HUES48 (cell line): ENCODE data around the gene FBXW11.

Source experiments
- H3K27ac ChIP-seq: one replicate; pipeline ENCODE4 v1.7.0; 2013; ENCODE audit warnings: low read depth, low read length, inconsistent platforms
- H3K27me3 ChIP-seq: 2 replicates; pipeline ENCODE4 v1.6.1; 2013; ENCODE audit warnings: mild to moderate bottlenecking, low read length; ENCODE audit not compliant: control insufficient read depth, insufficient read depth
- H3K36me3 ChIP-seq: 2 replicates; pipeline ENCODE4 v1.6.1; 2013; ENCODE audit warnings: low read length; ENCODE audit not compliant: control insufficient read depth, insufficient read depth
- H3K4me1 ChIP-seq: 2 replicates; pipeline ENCODE4 v1.6.1; 2013; ENCODE audit warnings: mild to moderate bottlenecking, low read length; ENCODE audit not compliant: control insufficient read depth, insufficient read depth
- H3K4me3 ChIP-seq: 2 replicates; pipeline ENCODE4 v1.5.1; 2013; ENCODE audit warnings: mild to moderate bottlenecking, low read depth, low read length
- H3K9ac ChIP-seq: 2 replicates; pipeline ENCODE4 v1.6.1; 2013; ENCODE audit warnings: mild to moderate bottlenecking, low read depth, low read length, moderate library complexity
- H3K9me3 ChIP-seq: 2 replicates; pipeline ENCODE4 v1.6.1; 2013; ENCODE audit warnings: low read length; ENCODE audit not compliant: control insufficient read depth, insufficient read depth

FBXW11 gene

GRCh38 chr5:171840711-171841522 lies 165.5 kb downstream of the FBXW11 start:
- Histone ChIP-seq H3K9me3 (no peaks in the 10 kb centered on the region), H3K27ac (no peak overlapping the region), H3K36me3 (no peaks in the 10 kb centered on the region), H3K27me3 (no peaks in the 10 kb centered on the region), H3K4me1 (no peaks in the 10 kb centered on the region), H3K4me3 (no peak overlapping the region), H3K9ac (no peak overlapping the region)

GRCh38 chr5:171840066-171840465 lies 166.4 kb downstream of the FBXW11 start:
- no peaks in the 10 kb centered on the region for H3K27me3 ChIP-seq
- H3K4me3 ChIP-seq, result no peak overlapping the region
- H3K36me3 ChIP-seq, result no peaks in the 10 kb centered on the region
- H3K27ac ChIP-seq, result no peak overlapping the region
- H3K4me1 ChIP-seq, result no peaks in the 10 kb centered on the region
- H3K9ac ChIP-seq, result no peak overlapping the region
- no peaks in the 10 kb centered on the region for H3K9me3 ChIP-seq

GRCh38 chr5:171839112-171839511 lies 167.3 kb downstream of the FBXW11 start:
- Histone ChIP-seq H3K4me1 (no peaks in the 10 kb centered on the region), H3K9me3 (no peaks in the 10 kb centered on the region), H3K27me3 (no peaks in the 10 kb centered on the region), H3K27ac (no peak overlapping the region), H3K4me3 (no peak overlapping the region), H3K9ac (no peak overlapping the region), H3K36me3 (no peaks in the 10 kb centered on the region)

- no peak overlapping the region for H3K9ac ChIP-seq
- no peaks in the 10 kb centered on the region for H3K4me1 ChIP-seq
- H3K27ac ChIP-seq, result no peak overlapping the region
- no peaks in the 10 kb centered on the region for H3K9me3 ChIP-seq
- no peak overlapping the region for H3K4me3 ChIP-seq
- H3K27me3 ChIP-seq, result no peaks in the 10 kb centered on the region
- H3K36me3 ChIP-seq, result no peaks in the 10 kb centered on the region
Observed at GRCh38 chr5:171838066-171838465, 168.4 kb downstream of the FBXW11 start.

DNA sequence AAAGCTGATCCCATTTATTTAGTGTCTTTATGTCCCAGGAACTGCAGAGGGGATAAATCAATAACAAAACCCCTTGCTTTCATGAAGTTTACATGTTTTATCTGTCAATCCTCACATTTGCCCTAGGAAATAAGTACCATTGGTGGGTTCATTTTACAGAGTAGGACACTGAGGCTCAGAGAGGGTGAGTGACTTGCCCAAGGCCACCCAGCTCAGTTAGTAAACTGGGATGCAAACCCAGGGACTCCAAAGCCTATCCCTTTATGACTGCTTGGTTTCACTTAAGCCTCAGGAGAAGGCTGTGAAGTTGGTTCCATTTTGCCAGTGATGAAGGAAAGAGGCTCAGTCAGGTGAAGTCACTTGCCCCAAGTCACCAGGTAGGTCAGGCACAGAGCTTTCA lies 168.9 kb downstream of the FBXW11 start:
- no peak overlapping the region for H3K9ac ChIP-seq
- H3K4me3 ChIP-seq, result no peak overlapping the region
- H3K27ac ChIP-seq, result no peak overlapping the region
- no peaks in the 10 kb centered on the region for H3K9me3 ChIP-seq
- no peaks in the 10 kb centered on the region for H3K27me3 ChIP-seq
- no peaks in the 10 kb centered on the region for H3K4me1 ChIP-seq
- no peaks in the 10 kb centered on the region for H3K36me3 ChIP-seq

GRCh38 chr5:171835066-171835465 lies 171.4 kb downstream of the FBXW11 start:
- H3K9ac ChIP-seq, result no peak overlapping the region
- peak overlapping the region; percentile 8 for H3K27ac ChIP-seq
- H3K4me3 ChIP-seq, result no peak overlapping the region
- H3K9me3 ChIP-seq, result no peaks in the 10 kb centered on the region
- no peaks in the 10 kb centered on the region for H3K27me3 ChIP-seq
- H3K4me1 ChIP-seq, result no peaks in the 10 kb centered on the region
- H3K36me3 ChIP-seq, result no peaks in the 10 kb centered on the region

- no peak overlapping the region for H3K9ac ChIP-seq
- no peaks in the 10 kb centered on the region for H3K9me3 ChIP-seq
- H3K4me1 ChIP-seq, result no peaks in the 10 kb centered on the region
- no peaks in the 10 kb centered on the region for H3K27me3 ChIP-seq
- no peak overlapping the region for H3K4me3 ChIP-seq
- H3K27ac ChIP-seq, result no peak overlapping the region
- H3K36me3 ChIP-seq, result no peaks in the 10 kb centered on the region
Observed at GRCh38 chr5:171834461-171834860, 172.0 kb downstream of the FBXW11 start.

DNA sequence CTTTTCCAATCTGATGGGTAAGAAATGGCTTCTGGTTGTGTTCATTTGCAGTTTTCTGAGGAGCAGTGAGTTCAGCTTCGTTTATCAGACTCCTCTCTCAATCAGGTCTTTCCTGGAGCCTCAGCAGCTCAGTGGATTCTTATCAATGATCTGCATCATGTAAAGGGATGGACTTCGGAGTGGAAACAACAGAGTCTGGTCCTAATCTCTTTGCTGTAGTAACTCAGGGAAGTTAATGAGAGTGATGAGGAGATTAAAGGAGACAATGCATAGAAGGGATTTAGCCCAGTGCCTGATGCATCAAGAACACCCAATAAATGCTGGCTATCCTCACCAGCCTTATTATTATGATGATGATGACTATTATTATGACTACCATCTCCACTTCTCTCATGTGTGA lies 173.7 kb downstream of the FBXW11 start:
- Histone ChIP-seq H3K36me3 (no peaks in the 10 kb centered on the region), H3K4me3 (no peak overlapping the region), H3K9me3 (no peaks in the 10 kb centered on the region), H3K27ac (no peak overlapping the region), H3K4me1 (no peaks in the 10 kb centered on the region), H3K27me3 (no peaks in the 10 kb centered on the region), H3K9ac (no peak overlapping the region)

GRCh38 chr5:171830686-171831085 lies 175.8 kb downstream of the FBXW11 start:
- H3K27ac ChIP-seq, result no peak overlapping the region

GRCh38 chr5:171827162-171827561 lies 179.3 kb downstream of the FBXW11 start:
- H3K4me3 ChIP-seq, result no peak overlapping the region
- no peaks in the 10 kb centered on the region for H3K27me3 ChIP-seq

More at GRCh38 chr5:171830686-171831085, 175.8 kb downstream of the FBXW11 start:
- H3K4me1 ChIP-seq, result no peaks in the 10 kb centered on the region
- no peaks in the 10 kb centered on the region for H3K36me3 ChIP-seq
- no peaks in the 10 kb centered on the region for H3K9me3 ChIP-seq
- H3K9ac ChIP-seq, result no peak overlapping the region
- H3K4me3 ChIP-seq, result no peak overlapping the region
- H3K27me3 ChIP-seq, result no peaks in the 10 kb centered on the region

DNA sequence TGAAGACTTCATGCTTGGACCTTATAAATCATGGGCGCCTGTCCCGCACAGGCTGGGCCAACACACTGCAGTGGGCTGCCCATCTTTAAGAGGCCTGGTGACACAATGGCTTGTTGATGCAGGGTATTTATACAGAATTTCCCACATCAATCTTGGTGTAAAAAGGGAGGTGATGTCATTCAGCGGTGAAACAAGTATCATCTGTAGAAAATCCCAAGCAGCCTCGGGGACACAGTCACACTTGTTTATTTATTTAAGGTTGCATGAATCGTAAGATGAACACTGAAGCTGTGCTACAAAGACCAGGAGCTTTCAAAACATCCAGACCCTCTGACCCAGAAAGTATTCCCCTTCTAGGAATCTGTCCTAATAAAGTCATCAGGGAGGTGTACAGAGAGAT lies 180.3 kb downstream of the FBXW11 start:
- no peaks in the 10 kb centered on the region for H3K27me3 ChIP-seq
- no peak overlapping the region for H3K9ac ChIP-seq
- no peak overlapping the region for H3K27ac ChIP-seq
- H3K36me3 ChIP-seq, result no peaks in the 10 kb centered on the region
- H3K4me3 ChIP-seq, result no peak overlapping the region
- H3K4me1 ChIP-seq, result no peaks in the 10 kb centered on the region
- H3K9me3 ChIP-seq, result no peaks in the 10 kb centered on the region

More at GRCh38 chr5:171827162-171827561, 179.3 kb downstream of the FBXW11 start:
- Histone ChIP-seq H3K9me3 (no peaks in the 10 kb centered on the region), H3K36me3 (no peaks in the 10 kb centered on the region), H3K27ac (no peak overlapping the region), H3K4me1 (no peaks in the 10 kb centered on the region), H3K9ac (no peak overlapping the region)
